ENCODE results near the gene NR6A1.

- TF ChIP-seq CTCF (IDR thresholded peaks at IDR 0.05) (no peak), POLR2A (IDR thresholded peaks at IDR 0.05) (no peak)
These were observed 300.8 kb downstream of the NR6A1 start for GRCh38 chr9:124470306-124470705.

Data from ovary (tissue), 3 donors.